H1 (cell line): Measurements from ENCODE around the gene FCF1. TPM values are rescaled to one million over a fixed set of nuclear protein-coding genes. Genes with fewer than 3 reads are reported as not detected.

ENCODE experiments used
- CTCF ChIA-PET: fragments of 300-600 bp; sonication (Branson Sonifier 250); formaldehyde crosslinking; loops from one replicate; lab custom pipeline; 2021; ENCODE audit not compliant: partially characterized antibody; lab: Charles Lee
- POLR2A ChIA-PET: fragments of 300-600 bp; sonication (Branson Sonifier 250); formaldehyde crosslinking; loops from one replicate; lab custom pipeline; 2021; ENCODE audit warnings: inconsistent platforms; ENCODE audit not compliant: partially characterized antibody; lab: Charles Lee
- DNase-seq, 2 experiments: peaks; one replicate each; pipeline versions ENCODE4 v3.0.0 to v3.0.0-alpha.2; 2010 to 2022; ENCODE audit warnings: low spot score in 2 of 2, low read depth in 1 of 2, mixed read lengths in 1 of 2
- FAIRE-seq: peaks from 2 replicates; lab custom pipeline; 2011; peaks lifted over from hg19 to GRCh38; lab: Jason Lieb, UNC
- H2AFZ ChIP-seq: 2 replicates; pipeline ENCODE4 v1.8.1; 2012; ENCODE audit warnings: low read length, inconsistent platforms
- H2AK5ac ChIP-seq: 2 replicates; pipeline ENCODE4 v1.6.1; 2013; ENCODE audit warnings: low read depth, low read length
- H2BK120ac ChIP-seq: replicated peaks from 2 replicates; pipeline ENCODE3; 2013; ENCODE audit warnings: low read depth, low read length, inconsistent platforms
- H2BK12ac ChIP-seq: 2 replicates; pipeline ENCODE4 v1.6.1; 2013; ENCODE audit warnings: low read depth, low read length
- H2BK15ac ChIP-seq: 2 replicates; pipeline ENCODE4 v1.6.1; 2013; ENCODE audit warnings: low read length
- H2BK20ac ChIP-seq: 2 replicates; pipeline ENCODE4 v1.6.1; 2013; ENCODE audit warnings: low read length
- H2BK5ac ChIP-seq: 2 replicates; pipeline ENCODE4 v1.6.1; 2013; ENCODE audit warnings: low read depth, low read length
- H3K14ac ChIP-seq: 2 replicates; pipeline ENCODE4 v1.6.1; 2013; ENCODE audit warnings: inconsistent platforms; ENCODE audit not compliant: insufficient read length
- H3K18ac ChIP-seq: 2 replicates; pipeline ENCODE4 v1.6.1; 2013; ENCODE audit warnings: low read length; ENCODE audit errors: extremely low read depth
- H3K23ac ChIP-seq: 2 replicates; pipeline ENCODE4 v1.6.1; 2013; ENCODE audit warnings: inconsistent platforms; ENCODE audit not compliant: insufficient read length
- H3K23me2 ChIP-seq: 2 replicates; pipeline ENCODE4 v1.6.1; 2013; ENCODE audit warnings: low read depth, low read length
- H3K27ac ChIP-seq: 2 replicates; pipeline ENCODE4 v1.6.1; 2011; ENCODE audit warnings: low read depth, low read length, inconsistent platforms
- H3K27me3 ChIP-seq, 4 experiments: replicated peaks in 1 of 4; 1 replicate in 1 of 4; 2 replicates in 3 of 4; pipeline versions ENCODE4 v1.6.1 to v1.8.1; 2011 to 2013; ENCODE audit warnings: low read length in 3 of 4, mild to moderate bottlenecking in 3 of 4, inconsistent platforms in 2 of 4, mixed read lengths in 2 of 4, moderate library complexity in 1 of 4; ENCODE audit not compliant: control insufficient read depth in 3 of 4, insufficient read depth in 3 of 4; ENCODE audit errors: extremely low read depth in 1 of 4
- H3K36me3 ChIP-seq, 4 experiments: 2 replicates each; pipeline versions ENCODE4 v1.6.1 to v1.8.1; 2011 to 2013; ENCODE audit warnings: mild to moderate bottlenecking in 4 of 4, low read length in 3 of 4, moderate library complexity in 2 of 4, control low read depth in 1 of 4, inconsistent platforms in 1 of 4; ENCODE audit not compliant: insufficient read depth in 4 of 4, control insufficient read depth in 2 of 4
- H3K4ac ChIP-seq: replicated peaks from 2 replicates; pipeline ENCODE3; 2013; ENCODE audit warnings: low read length, low read depth, mixed read lengths, inconsistent platforms; ENCODE audit not compliant: insufficient read length
- H3K4me1 ChIP-seq, 4 experiments: replicated peaks in 1 of 4; 1 replicate in 1 of 4; 2 replicates in 3 of 4; pipeline versions ENCODE4 v1.6.1 to v1.8.1; 2011 to 2013; ENCODE audit warnings: low read length in 3 of 4, inconsistent platforms in 2 of 4, mixed read lengths in 1 of 4; ENCODE audit not compliant: insufficient read depth in 4 of 4, control insufficient read depth in 3 of 4
- H3K4me2 ChIP-seq, 2 experiments: 2 replicates each; pipeline versions ENCODE4 v1.6.1 to v1.8.1; 2011 to 2013; ENCODE audit warnings: low read depth in 2 of 2, low read length in 2 of 2, control low read depth in 1 of 2, inconsistent platforms in 1 of 2, mild to moderate bottlenecking in 1 of 2; ENCODE audit not compliant: insufficient read depth in 1 of 2
- H3K4me3 ChIP-seq, 4 experiments: fragments of 200-600, 300-600 bp in 1 of 4; sonication (generic), shearing (Covaris generic), sonication (Bioruptor Twin) in 1 of 4; 2 replicates each; pipeline versions ENCODE4 v1.5.1 to v1.8.1; 2011 to 2016; ENCODE audit warnings: low read length in 4 of 4, low read depth in 3 of 4, control low read depth in 2 of 4, inconsistent platforms in 2 of 4, mild to moderate bottlenecking in 2 of 4, mixed read lengths in 1 of 4, moderate library complexity in 1 of 4; ENCODE audit not compliant: insufficient read depth in 2 of 4; ENCODE audit errors: extremely low read depth in 1 of 4
- H3K56ac ChIP-seq: replicated peaks from 2 replicates; pipeline ENCODE3; 2013; ENCODE audit warnings: low read depth, mild to moderate bottlenecking, mixed read lengths, low read length, inconsistent platforms; ENCODE audit not compliant: insufficient read length
- H3K79me1 ChIP-seq: 2 replicates; pipeline ENCODE4 v1.6.1; 2013; ENCODE audit warnings: low read depth, low read length, control low read depth
- H3K79me2 ChIP-seq, 2 experiments: 2 replicates each; pipeline versions ENCODE4 v1.6.1 to v1.8.1; 2012 to 2013; ENCODE audit warnings: low read length in 2 of 2, mild to moderate bottlenecking in 2 of 2, inconsistent platforms in 1 of 2; ENCODE audit not compliant: insufficient read depth in 2 of 2, control insufficient read depth in 1 of 2
- H3K9ac ChIP-seq, 4 experiments: replicated peaks in 1 of 4; 1 replicate in 1 of 4; 2 replicates in 3 of 4; pipeline versions ENCODE4 v1.6.1 to v1.8.1; 2011 to 2013; ENCODE audit warnings: low read depth in 3 of 4, low read length in 3 of 4, control low read depth in 2 of 4, mild to moderate bottlenecking in 2 of 4, moderate library complexity in 2 of 4, inconsistent platforms in 1 of 4; ENCODE audit errors: extremely low read depth in 1 of 4
- H3K9me3 ChIP-seq, 2 experiments: 2 replicates each; pipeline versions ENCODE4 v1.6.1 to v1.8.1; 2012 to 2013; ENCODE audit warnings: mild to moderate bottlenecking in 2 of 2, moderate library complexity in 2 of 2, control low read depth in 1 of 2, inconsistent platforms in 1 of 2, low read depth in 1 of 2, low read length in 1 of 2, mixed read lengths in 1 of 2; ENCODE audit not compliant: insufficient read depth in 2 of 2
- H4K20me1 ChIP-seq, 2 experiments: replicated peaks in 1 of 2; 2 replicates each; pipeline versions ENCODE3 to v1.8.1; 2011 to 2013; ENCODE audit warnings: inconsistent platforms in 2 of 2, low read length in 2 of 2, mild to moderate bottlenecking in 1 of 2; ENCODE audit not compliant: insufficient read depth in 2 of 2, control insufficient read depth in 1 of 2
- H4K5ac ChIP-seq: 2 replicates; pipeline ENCODE4 v1.6.1; 2013; ENCODE audit warnings: low read length, low read depth, mixed read lengths, inconsistent platforms; ENCODE audit not compliant: insufficient read length
- H4K8ac ChIP-seq: 2 replicates; pipeline ENCODE4 v1.8.0; 2013; ENCODE audit warnings: mild to moderate bottlenecking, moderate library complexity, low read length, inconsistent platforms; ENCODE audit not compliant: insufficient read depth; ENCODE audit errors: extremely low read depth
- H4K91ac ChIP-seq: replicated peaks from 2 replicates; pipeline ENCODE3; 2013; ENCODE audit warnings: low read length, mixed read lengths, inconsistent platforms; ENCODE audit not compliant: insufficient read length
- BCL11A ChIP-seq, 2 experiments: IDR thresholded peaks; one replicate each; pipeline ENCODE4 v1.6.1; 2011; ENCODE audit warnings: low read depth in 2 of 2, low read length in 2 of 2, mild to moderate bottlenecking in 2 of 2
- BRCA1 ChIP-seq: IDR thresholded peaks from 2 replicates; pipeline ENCODE4 v1.6.1; 2012; ENCODE audit warnings: low read depth, low read length, improper control_type of control experiment
- CEBPB ChIP-seq: IDR thresholded peaks from 2 replicates; pipeline ENCODE4 v1.6.1; 2012; ENCODE audit warnings: low read depth, low read length
- CTBP2 ChIP-seq: IDR thresholded peaks from 2 replicates; pipeline ENCODE4 v1.7.0; 2011; ENCODE audit warnings: borderline replicate concordance, mild to moderate bottlenecking, moderate library complexity, mixed read lengths, low read length; ENCODE audit not compliant: insufficient read depth, insufficient read length
- HDAC2 ChIP-seq, 2 experiments: fragments of 300-600 bp in 1 of 2; sonication (generic) in 1 of 2; IDR thresholded peaks; 2 replicates each; pipeline ENCODE4 v1.6.1; 2011 to 2012; ENCODE audit warnings: low read depth in 2 of 2, low read length in 2 of 2, mild to moderate bottlenecking in 2 of 2, moderate library complexity in 2 of 2, borderline replicate concordance in 1 of 2, inconsistent platforms in 1 of 2
- JUND ChIP-seq: IDR thresholded peaks from 2 replicates; pipeline ENCODE4 v1.6.1; 2011; ENCODE audit warnings: mild to moderate bottlenecking, improper control_type of control experiment, low read length
- WGBS, 2 experiments: shearing (Covaris generic) in 1 of 2; methylation state at CpG; one replicate each; pipeline versions ENCODE4 v1.1.6 to v1.1.7; 2013 to 2015; ENCODE audit warnings: low lambda C conversion rate in 2 of 2, mixed read lengths in 2 of 2, inconsistent platforms in 1 of 2, low coverage in 1 of 2, missing lambda C conversion rate in 1 of 2; ENCODE audit not compliant: insufficient replicate concordance in 2 of 2, insufficient coverage in 1 of 2, insufficient read length in 1 of 2; ENCODE audit errors: extremely low coverage in 1 of 2, missing lambda C conversion rate in 1 of 2; 5-methylcytosine and 5-hydroxymethylcytosine counted together
- polyA plus RNA-seq, 7 experiments: library from polyadenylated mRNA; depleted of rRNA in 3 of 7; stranded (reverse) in 5 of 7; unstranded in 2 of 7; fragments of >200 nt in 5 of 7; fragments of 200-250 nt in 2 of 7; gene quantifications; 1 replicate in 5 of 7; 2 replicates in 1 of 7; 4 replicates in 1 of 7; pipeline versions ENCODE4 v1.2.1 to v1.2.3, GENCODE V29; 2011 to 2013; ENCODE audit warnings: missing spikeins in 2 of 7, mixed read lengths in 2 of 7
- total RNA-seq: library from RNA; stranded (reverse); fragmentation: NEBNext Ultra II Directional; extraction: Animal tissue kit (Norgen Biotek cat#: 25700); gene quantifications from 2 replicates; pipeline ENCODE4 v1.2.1, GENCODE V29; 2021
- TF ChIP-seq, protein P1 (sequence below): IDR thresholded peaks from 2 replicates; pipeline ENCODE4 v1.6.1; 2011; ENCODE audit warnings: low read length, improper control_type of control experiment
- TF ChIP-seq, protein P2 (sequence below): IDR thresholded peaks from 2 replicates; pipeline ENCODE4 v1.6.1; 2012; ENCODE audit warnings: inconsistent platforms

Gene FCF1
- total and polyA plus RNA-seq, 2 of the 8 experiments (the other 6 are each of a cell fraction or from before 2014, with no cell fraction given): 48.1 to 84.3 TPM

DNA sequence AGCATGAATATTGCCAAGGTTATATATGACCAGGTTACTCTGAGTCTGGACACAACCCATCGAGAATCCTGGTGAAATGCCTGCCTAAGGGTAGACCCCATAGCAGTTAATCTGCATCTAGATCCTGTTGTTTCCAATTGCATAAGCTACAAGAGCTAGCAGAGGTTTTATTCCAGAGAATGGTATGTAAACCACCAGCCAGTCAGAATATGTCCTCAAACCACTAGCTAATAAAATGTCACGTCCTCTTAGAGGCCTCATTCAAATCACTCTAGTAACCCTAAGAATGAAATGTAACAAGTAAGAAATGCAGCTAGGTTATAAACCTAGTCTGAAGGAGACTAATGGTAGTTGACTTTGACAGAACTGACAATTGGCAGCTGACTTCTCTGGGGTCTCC, 41.2 kb downstream of the FCF1 start:
- no peaks in the 10 kb centered on the region for H3K79me2 ChIP-seq
- H3K56ac ChIP-seq: no peak overlapping the region
- no peaks in the 10 kb centered on the region for H3K79me1 ChIP-seq
- no peak overlapping the region for H4K91ac ChIP-seq
- no peak overlapping the region for H3K9ac ChIP-seq
- no peak overlapping the region for H3K4me2 ChIP-seq
- H3K36me3 ChIP-seq: no peaks in the 10 kb centered on the region
- no peak overlapping the region for H3K4ac ChIP-seq
- H3K27me3 ChIP-seq: no peaks in the 10 kb centered on the region
- H2BK120ac ChIP-seq: no peak overlapping the region
- no peak overlapping the region for H3K23ac ChIP-seq
- no peaks in the 10 kb centered on the region for H4K20me1 ChIP-seq
- no peak overlapping the region for H3K27ac ChIP-seq
- no peak for DNase-seq
- no peak overlapping the region for H2AK5ac ChIP-seq
- CTCF ChIA-PET: interaction anchor here (0.6 to 2.2 kb wide), 2 partner anchors 9 to 12 kb away, joined by 4 to 11 read pairs; partner anchors contain the start of gene YLPM1
- H3K14ac ChIP-seq: no peak overlapping the region
- H2AFZ ChIP-seq: no peak overlapping the region
- H3K9me3 ChIP-seq: 0 out of 4 replicates have a peak, but pooled peaks cover 7% of the 10 kb centered on the region in 2 experiments
- TF ChIP-seq HDAC2 (IDR thresholded peaks at IDR 0.05; ENCODE audit: borderline replicate concordance in 1 of 2, low read depth in 2 of 2, low read length in 2 of 2) (no peak), BCL11A (IDR thresholded peaks at IDR 0.05; ENCODE audit: low read depth in 2 of 2, low read length in 2 of 2) (no peak), CTBP2 (no peak), BRCA1 (no peak), JUND (no peak), CEBPB (no peak)
- TF ChIP-seq, protein P1, sequence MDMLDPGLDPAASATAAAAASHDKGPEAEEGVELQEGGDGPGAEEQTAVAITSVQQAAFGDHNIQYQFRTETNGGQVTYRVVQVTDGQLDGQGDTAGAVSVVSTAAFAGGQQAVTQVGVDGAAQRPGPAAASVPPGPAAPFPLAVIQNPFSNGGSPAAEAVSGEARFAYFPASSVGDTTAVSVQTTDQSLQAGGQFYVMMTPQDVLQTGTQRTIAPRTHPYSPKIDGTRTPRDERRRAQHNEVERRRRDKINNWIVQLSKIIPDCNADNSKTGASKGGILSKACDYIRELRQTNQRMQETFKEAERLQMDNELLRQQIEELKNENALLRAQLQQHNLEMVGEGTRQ: no peak
- TF ChIP-seq, protein P2, sequence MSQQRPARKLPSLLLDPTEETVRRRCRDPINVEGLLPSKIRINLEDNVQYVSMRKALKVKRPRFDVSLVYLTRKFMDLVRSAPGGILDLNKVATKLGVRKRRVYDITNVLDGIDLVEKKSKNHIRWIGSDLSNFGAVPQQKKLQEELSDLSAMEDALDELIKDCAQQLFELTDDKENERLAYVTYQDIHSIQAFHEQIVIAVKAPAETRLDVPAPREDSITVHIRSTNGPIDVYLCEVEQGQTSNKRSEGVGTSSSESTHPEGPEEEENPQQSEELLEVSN: no peak
- no peak overlapping the region for H2BK12ac ChIP-seq
- no peaks in the 10 kb centered on the region for H3K4me1 ChIP-seq
- H2BK5ac ChIP-seq: no peak overlapping the region
- no peak overlapping the region for H2BK15ac ChIP-seq
- no peak overlapping the region for H4K8ac ChIP-seq
- no peak overlapping the region for H4K5ac ChIP-seq
- H3K4me3 ChIP-seq: no peak overlapping the region
- POLR2A ChIA-PET: interaction anchor here (2.7 kb wide), 1 partner anchor 9 kb away, joined by 17 read pairs; the partner anchor contains the start of gene YLPM1
- no peaks in the 10 kb centered on the region for H3K23me2 ChIP-seq
- no peak overlapping the region for H3K18ac ChIP-seq
- H2BK20ac ChIP-seq: no peak overlapping the region
- FAIRE-seq: no peak
- 84% methylated on average over 2 of the region's 2 CpGs; no CpG with 5 or more reads in 1 of the 2 experiments for WGBS, 2 experiments
